CD4-positive, alpha-beta T cell treated with Interleukin-1 beta for 1 hour (primary cell): Measurements from ENCODE around the gene RAVER1.

Experiments used
- DNase-seq, 2 donors: peaks; one replicate each; pipeline ENCODE4 v3.0.0-alpha.2; 2020 to 2022

The RAVER1 gene

DNA sequence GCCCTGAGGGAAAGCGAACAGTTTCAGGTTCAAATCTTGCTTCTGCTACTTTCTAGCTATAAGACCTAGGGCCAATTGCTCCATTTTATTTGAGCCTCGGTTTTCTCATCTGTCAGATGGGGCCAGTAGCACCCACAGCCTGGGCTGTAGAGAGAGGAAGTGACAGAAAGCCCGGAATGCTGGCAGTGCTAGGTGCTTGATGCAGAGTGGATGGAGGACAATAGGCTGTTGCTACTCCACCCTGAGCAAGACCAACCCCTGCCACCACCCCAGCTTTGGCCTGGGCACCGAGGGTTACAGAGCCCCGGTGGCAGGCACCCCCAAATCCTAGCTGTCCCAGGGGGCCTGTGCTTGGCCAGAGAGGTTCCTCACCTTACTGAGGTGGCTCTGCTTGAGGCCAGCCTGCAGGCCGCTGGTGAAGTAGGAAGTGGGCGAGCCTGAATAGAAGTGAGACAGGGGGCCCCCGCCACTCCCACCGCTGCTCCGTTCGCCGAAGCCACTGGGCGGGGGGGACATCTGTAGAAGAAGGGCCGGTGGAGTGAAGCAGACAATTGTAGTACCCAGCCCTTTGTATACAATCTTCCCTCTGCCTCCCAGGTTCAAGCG, 15.4 kb downstream of the RAVER1 start:
- DNase-seq: no peak

DNA sequence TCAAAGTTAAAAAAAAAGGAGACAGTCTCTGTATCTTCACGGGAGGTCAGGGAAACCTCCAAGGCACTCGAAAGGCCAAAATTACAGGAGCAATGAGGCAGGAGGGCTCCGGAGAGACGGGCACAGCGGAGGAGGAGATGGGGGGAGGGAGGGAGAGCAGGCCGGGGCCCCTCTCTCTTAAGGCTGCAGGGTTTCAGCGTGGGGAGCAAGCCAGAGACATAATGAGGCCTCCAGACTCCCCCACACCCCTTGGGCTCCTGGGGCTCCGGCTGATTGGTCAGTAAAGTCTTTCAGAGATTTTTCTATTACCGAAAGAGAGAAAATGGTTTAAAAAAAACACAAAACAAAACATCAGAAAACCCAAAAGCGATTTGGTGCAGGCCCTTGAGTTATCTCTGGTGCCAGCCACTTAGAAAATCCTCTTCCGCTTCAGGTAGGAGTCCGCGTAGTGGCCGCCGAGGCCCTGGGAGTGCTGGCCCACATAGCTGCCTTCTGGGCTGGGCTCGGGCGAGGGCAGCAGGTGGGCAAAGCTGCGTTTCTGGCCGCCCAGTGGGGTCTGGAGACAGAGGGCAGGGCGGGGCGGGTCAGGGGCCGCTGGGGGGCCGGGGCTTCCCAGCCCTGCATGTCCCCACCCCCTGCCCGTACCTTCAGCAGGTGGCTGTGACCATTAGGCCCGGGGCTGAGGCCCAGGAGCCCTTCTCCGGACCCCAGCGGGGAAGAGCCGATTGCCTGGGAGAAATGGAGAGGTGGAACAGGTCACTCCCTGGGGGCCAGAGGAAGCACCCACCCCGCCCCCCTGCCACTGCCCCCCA, 16.1 kb downstream of the RAVER1 start:
- no peak for DNase-seq

- DNase-seq: no peak
Measured at GRCh38 chr19:10316229-10317044, 16.9 kb downstream of the RAVER1 start.

DNA sequence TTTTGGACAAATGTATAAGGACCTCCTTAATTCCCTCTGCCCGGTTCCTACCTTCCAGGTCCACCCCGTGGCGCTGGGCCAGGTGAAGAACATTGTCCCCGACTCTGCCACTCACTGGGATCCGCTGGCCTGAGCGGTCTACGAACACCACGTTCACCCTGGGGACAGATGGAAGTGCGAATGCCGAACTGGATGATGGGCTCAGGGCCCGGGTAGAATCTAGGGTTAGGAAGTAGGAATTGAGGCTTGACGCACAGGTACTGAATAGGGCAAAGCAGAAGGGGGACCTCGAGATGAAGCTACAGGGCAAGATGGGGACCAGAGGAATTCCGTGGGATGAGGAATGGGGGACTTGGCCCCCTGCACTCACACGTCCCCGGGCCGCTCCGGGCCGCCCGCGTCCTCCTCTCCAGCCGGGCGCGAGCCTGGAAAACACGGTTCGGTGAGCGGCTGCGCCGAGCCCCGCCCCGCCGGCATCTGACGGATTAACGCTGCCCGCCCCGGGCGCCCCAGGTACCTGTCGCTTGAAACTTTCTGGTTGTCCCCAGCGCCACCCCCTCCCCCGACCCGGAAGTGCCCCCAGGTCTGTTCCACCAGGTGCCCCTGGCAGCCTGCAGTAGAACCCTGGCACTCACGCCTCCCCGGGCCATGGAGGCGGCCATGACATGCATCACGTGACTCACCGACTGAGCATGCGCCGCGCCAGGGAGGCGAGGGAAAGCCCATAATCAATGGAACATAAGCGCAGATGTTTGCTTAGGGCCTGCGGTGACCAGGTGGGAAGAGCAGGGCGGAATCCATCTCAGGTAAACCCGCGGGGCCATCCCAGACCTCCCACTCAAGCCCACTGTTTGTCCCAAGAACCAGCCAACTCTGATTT, 17.8 kb downstream of the RAVER1 start, which contains the start of gene FDX2:
Gene FDX2 (minus strand): TSS at position 681 of the 880 bp plus-strand sequence. CDS start 19 bp downstream, at position 662.
- DNase-seq: peak; percentile 89 to 92

- no peak for DNase-seq
Measured at GRCh38 chr19:10309423-10309822, 23.9 kb downstream of the RAVER1 start, which contains the start of gene ZGLP1. TSS of gene ZGLP1 (minus strand) at chr19:10309815.

GRCh38 chr19:10306327-10306726, 27.0 kb downstream of the RAVER1 start:
- DNase-seq: no peak

DNA sequence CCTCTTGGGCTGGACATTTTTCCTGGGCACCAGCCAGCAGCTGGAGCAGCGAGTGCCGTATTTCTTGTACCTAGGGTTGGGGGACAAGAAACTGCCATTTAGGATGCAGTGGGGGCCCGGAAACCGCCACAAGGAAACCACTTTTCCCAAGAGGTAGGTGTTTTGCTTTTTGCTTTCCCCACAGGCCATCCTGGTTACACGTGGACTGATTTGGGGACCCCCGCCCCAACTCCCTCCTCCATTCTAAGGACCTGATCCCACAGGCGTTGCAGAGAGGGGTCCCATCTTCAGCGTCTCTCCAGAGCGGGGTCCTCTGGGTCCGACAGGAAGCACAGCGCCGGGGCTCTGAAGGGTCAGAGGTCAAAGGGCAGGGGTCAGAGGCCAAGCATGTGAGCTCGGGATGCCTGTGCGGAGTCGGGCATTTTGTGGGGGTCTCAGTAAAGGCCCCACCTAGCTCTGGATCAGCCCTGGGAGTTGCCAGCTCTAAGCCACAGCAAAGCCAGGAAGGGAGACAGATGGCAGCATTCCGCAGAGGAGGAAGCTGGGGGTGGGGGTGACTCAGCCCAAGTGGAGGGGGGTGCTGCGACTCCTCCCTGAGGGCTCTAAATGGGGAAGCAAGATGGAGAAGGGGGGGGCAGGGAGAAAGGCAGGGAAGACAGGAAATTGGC, 28.1 kb downstream of the RAVER1 start:
- DNase-seq: peak in 1 of 2 donors; percentile 56

GRCh38 chr19:10299545-10300458, 33.5 kb downstream of the RAVER1 start:
- DNase-seq: no peak

DNA sequence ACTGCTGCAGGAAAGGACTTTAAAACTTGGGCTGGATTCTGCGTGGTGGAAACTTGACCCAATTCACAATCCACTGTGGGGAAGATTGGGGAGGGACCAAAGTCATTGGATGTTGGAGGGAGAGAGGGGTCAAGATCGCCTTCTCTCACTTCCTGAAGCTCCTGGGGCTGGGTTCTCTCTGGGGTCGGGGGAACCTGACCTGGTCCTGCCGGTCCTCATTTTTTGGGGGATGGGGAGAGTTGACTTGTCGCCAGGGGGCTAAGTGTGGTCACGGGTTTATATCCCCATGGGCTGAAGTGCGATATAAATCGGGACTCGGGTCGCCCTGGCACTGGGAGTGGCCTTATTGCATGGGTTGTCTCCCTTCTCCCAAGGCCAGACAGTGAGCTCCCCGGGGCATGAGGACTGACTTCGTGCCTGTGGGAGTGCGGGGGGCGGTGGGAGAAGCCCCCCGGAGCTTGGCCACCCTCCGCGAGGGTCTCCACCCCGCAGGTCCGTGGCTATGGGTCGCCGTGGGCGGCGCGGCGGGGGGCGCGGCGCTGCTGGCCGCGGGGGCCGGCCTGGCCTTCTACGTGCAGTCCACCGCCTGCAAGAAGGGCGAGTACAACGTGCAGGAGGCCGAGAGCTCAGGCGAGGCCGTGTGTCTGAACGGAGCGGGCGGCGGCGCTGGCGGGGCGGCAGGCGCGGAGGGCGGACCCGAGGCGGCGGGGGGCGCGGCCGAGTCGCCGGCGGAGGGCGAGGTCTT, 37.3 kb downstream of the RAVER1 start:
- DNase-seq: no peak

DNA sequence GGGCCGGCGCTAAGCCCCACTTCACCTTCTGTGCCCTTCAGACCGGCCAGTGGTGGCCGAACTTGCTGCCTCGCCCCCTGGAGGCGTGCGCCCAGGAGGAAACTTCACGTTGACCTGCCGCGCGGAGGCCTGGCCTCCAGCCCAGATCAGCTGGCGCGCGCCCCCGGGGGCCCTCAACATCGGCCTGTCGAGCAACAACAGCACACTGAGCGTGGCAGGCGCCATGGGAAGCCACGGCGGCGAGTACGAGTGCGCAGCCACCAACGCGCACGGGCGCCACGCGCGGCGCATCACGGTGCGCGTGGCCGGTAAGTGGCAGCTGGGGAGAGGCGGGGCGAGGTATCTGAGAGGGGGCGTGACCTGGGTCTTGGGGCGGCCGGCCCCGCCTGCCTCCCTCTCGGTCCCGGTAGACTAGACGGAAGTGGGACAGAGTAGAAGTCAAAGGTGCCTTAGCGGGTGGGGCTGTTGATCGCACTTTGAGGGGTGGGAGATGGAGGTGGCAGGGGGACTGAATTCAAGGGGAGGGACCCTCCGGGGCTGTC, 38.0 kb downstream of the RAVER1 start:
- DNase-seq: peak; percentile 83 to 84

DNA sequence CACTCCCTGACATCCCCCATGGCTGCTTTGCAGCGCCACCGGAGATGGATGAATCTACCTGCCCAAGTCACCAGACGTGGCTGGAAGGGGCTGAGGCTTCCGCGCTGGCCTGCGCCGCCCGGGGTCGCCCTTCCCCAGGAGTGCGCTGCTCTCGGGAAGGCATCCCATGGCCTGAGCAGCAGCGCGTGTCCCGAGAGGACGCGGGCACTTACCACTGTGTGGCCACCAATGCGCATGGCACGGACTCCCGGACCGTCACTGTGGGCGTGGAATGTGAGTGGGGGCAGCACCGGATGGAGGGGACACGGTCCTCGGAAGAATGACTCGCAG, 39.0 kb downstream of the RAVER1 start:
- DNase-seq: no peak

- no peak for DNase-seq
Measured at GRCh38 chr19:10293637-10294367, 39.5 kb downstream of the RAVER1 start.

DNA sequence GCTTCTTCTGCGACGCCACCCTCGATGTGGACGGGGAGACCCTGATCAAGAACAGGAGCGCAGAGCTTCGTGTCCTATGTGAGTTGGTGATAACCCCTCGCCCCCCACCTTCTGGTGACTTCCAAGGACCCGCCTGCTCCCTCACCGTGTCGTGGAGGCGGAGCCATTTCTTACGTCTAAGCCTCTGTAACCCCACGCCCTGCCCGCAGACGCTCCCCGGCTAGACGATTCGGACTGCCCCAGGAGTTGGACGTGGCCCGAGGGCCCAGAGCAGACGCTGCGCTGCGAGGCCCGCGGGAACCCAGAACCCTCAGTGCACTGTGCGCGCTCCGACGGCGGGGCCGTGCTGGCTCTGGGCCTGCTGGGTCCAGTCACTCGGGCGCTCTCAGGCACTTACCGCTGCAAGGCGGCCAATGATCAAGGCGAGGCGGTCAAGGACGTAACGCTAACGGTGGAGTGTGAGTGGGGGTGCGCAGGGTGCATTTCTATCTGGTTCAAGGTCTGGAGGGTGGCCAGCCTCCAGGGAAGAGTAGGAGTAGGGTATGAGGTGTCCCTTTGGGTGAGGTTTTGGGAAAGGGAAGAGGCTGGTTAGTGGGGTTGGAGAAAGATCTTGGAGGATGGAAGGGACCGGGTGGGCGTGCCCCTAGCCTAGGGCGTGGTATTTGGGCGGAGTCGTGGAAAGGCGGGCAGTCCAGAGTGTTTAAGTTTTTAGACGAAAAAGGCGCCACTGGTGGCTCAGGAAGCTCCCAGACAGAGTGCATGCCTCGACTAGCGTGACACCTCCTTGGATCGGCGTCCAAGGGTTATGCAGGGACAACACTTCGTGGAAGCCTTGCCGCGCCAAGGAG, 40.3 kb downstream of the RAVER1 start:
- DNase-seq: no peak

DNA sequence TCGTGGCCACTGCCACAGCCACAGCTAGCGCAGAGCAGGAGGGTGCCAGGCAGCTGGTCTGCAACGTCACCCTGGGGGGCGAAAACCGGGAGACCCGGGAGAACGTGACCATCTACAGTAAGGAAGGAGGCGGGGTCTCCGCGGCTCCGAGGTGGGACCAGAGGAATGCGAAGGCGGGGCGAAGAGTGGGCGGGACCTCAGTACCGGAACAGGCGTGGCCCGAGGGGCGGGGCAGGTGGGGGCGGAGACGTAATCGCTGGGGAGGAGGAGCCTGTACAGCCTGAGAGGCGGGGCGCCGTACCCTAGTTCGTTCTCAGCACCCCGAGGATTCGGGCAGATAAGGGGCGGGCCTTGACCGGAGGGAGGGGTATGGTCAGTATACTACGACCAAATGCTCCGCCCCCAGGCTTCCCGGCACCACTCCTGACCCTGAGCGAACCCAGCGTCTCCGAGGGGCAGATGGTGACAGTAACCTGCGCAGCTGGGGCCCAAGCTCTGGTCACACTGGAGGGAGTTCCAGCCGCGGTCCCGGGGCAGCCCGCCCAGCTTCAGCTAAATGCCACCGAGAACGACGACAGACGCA, 41.0 kb downstream of the RAVER1 start:
- peak; percentile 75 to 76 for DNase-seq

DNA sequence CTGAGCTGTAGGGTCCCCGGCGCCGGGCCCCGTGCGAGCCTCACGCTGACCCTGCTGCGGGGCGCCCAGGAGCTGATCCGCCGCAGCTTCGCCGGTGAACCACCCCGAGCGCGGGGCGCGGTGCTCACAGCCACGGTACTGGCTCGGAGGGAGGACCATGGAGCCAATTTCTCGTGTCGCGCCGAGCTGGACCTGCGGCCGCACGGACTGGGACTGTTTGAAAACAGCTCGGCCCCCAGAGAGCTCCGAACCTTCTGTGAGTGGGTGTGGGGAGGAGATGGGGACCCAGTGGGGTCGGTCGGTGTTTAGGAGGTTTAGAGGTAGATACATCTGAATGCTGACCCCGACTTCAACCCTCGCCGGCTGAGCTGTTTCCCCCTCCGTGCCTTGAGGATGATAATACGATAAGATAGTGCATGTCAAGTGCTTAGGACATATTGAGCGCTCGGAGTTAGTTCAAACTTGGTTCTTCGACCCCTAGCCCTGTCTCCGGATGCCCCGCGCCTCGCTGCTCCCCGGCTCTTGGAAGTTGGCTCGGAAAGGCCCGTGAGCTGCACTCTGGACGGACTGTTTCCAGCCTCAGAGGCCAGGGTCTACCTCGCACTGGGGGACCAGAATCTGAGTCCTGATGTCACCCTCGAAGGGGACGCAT, 41.6 kb downstream of the RAVER1 start:
- DNase-seq: no peak

DNA sequence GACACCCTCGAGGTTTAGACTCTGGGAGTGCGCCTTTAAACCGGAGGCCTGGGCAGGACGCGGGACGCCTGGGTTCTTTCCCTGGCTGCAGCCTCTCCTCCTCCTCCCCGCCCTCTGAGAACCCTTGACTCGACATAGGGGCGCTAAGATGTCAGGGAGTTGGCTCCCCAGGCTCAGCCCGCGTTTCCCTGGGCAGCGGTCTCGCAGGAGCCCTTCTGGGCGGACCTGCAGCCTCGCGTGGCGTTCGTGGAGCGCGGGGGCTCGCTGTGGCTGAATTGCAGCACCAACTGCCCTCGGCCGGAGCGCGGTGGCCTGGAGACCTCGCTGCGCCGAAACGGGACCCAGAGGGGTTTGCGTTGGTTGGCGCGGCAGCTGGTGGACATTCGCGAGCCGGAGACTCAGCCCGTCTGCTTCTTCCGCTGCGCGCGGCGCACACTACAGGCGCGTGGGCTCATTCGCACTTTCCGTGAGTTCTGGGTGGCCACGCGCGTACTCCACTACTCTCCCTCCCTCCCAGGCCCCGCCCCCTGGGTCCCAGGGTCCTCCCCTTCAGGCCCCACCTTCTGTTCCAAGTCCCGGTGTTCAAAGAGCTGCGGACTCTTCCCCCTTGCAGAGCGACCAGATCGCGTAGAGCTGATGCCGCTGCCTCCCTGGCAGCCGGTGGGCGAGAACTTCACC, 42.3 kb downstream of the RAVER1 start:
- peak; percentile 62 to 69 for DNase-seq
